A673 (cell line): ENCODE measurements around the gene SPIN1. TPM values are rescaled to one million over a fixed set of nuclear protein-coding genes. Genes with fewer than 3 reads are reported as not detected.

Experiments used
- BruUV-seq: library from RNA; stranded (reverse); fragments of 400-500 nt; replicated peaks from 2 replicates; lab custom pipeline; 2021; lab: Mats Ljungman, UMichigan
- CTCF ChIA-PET: fragments of 300-600 bp; sonication (Branson Sonifier 250); formaldehyde crosslinking; loops from one replicate; lab custom pipeline; 2022; ENCODE audit warnings: antibody characterized with exemption; lab: Charles Lee
- POLR2A ChIA-PET: fragments of 300-600 bp; sonication (Branson Sonifier 250); formaldehyde crosslinking; loops from one replicate; lab custom pipeline; 2022; ENCODE audit warnings: antibody characterized with exemption; ENCODE audit not compliant: low non-redundant PET; lab: Charles Lee
- DNase-seq: peaks from one replicate; pipeline ENCODE4 v3.0.0-alpha.2; 2015; ENCODE audit warnings: low spot score
- H3K27ac ChIP-seq: fragments of 200-600 bp; sonication (generic); 2 replicates; pipeline ENCODE4 v1.5.1; 2016; ENCODE audit warnings: mixed run types, low read depth, mild to moderate bottlenecking, mixed read lengths, antibody characterized with exemption, low read length; ENCODE audit not compliant: poor library complexity, severe bottlenecking
- H3K27me3 ChIP-seq: fragments of 200-600 bp; sonication (generic); replicated peaks from 2 replicates; pipeline ENCODE4 v1.6.1; 2017; ENCODE audit warnings: mixed run types, low read depth, mild to moderate bottlenecking, mixed read lengths, antibody characterized with exemption, low read length; ENCODE audit not compliant: insufficient read depth, poor library complexity
- H3K36me3 ChIP-seq: fragments of 200-600 bp; sonication (generic); 2 replicates; pipeline ENCODE4 v1.6.1; 2016; ENCODE audit warnings: mixed run types, mild to moderate bottlenecking, mixed read lengths, antibody characterized with exemption, low read length; ENCODE audit not compliant: insufficient read depth, poor library complexity, severe bottlenecking
- H3K4me1 ChIP-seq: fragments of 200-600 bp; sonication (generic); 2 replicates; pipeline ENCODE4 v1.6.1; 2017; ENCODE audit warnings: mixed run types, mild to moderate bottlenecking, mixed read lengths, antibody characterized with exemption, low read length; ENCODE audit not compliant: insufficient read depth, poor library complexity, severe bottlenecking
- H3K4me3 ChIP-seq: fragments of 200-600 bp; sonication (generic); 2 replicates; pipeline ENCODE4 v1.5.1; 2016; ENCODE audit warnings: low read depth, mixed run types, mild to moderate bottlenecking, mixed read lengths, low read length; ENCODE audit not compliant: poor library complexity, severe bottlenecking
- H3K9me3 ChIP-seq: fragments of 200-600 bp; sonication (generic); 2 replicates; pipeline ENCODE4 v1.6.1; 2016; ENCODE audit warnings: mixed run types, low read depth, mild to moderate bottlenecking, mixed read lengths, antibody characterized with exemption, low read length; ENCODE audit not compliant: poor library complexity, severe bottlenecking
- EZH2 ChIP-seq: fragments of 200-600 bp; sonication (generic); IDR thresholded peaks from 2 replicates; pipeline ENCODE4 v1.6.1; 2017; ENCODE audit warnings: borderline replicate concordance, low read depth, mild to moderate bottlenecking, mixed read lengths, antibody characterized with exemption, low read length; ENCODE audit not compliant: poor library complexity, severe bottlenecking
- intact Hi-C: fragments of 100-400 bp; cut with micrococcal nuclease; formaldehyde crosslinking; loops from one replicate; pipeline ENCODE4 v1.10.0; 2022; ENCODE audit not compliant: unreplicated experiment
- total RNA-seq: library from RNA; stranded (reverse); gene quantifications from 2 replicates; pipeline ENCODE4 v1.2.3, GENCODE V29; 2021
- TF ChIP-seq, protein P1 (sequence below): fragments of 300-800, 200-600 bp; sonication (generic); conservative IDR thresholded peaks from 2 replicates; pipeline ENCODE4 v1.5.1; 2017; ENCODE audit warnings: low read depth, mild to moderate bottlenecking, antibody characterized with exemption, low read length, moderate library complexity, mixed read lengths

The SPIN1 gene
- total RNA-seq, 1 experiment from 2014 or later: 157 TPM

DNA sequence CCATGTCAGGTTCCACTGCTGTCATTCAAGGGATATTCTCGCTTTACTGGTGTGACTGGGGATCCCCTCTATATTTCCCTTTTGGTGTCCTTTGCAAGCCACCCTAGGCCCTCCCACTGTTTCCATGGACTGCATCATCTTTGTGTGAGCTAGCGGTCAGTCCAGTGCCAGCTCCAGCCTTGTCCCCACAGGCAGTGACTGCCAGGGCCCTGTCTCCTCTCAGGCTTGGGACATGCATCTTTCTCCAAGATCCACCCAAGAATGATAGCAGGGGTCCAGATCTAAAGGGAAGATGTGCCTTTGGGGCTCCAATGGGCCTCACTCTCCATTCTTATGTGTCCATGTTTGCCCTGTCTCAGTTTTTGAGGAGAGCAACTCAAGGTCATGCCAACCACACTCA, 109.0 kb downstream of the SPIN1 start:
- H3K27ac ChIP-seq: no peak overlapping the region
- CTCF ChIA-PET: no interaction called here
- no peaks in the 10 kb centered on the region for H3K9me3 ChIP-seq
- no peaks in the 10 kb centered on the region for H3K36me3 ChIP-seq
- no peak for DNase-seq
- BruUV-seq: no TSS peak
- H3K4me1 ChIP-seq: peaks cover 7% of the 10 kb centered on the region
- intact Hi-C loops: loop anchor here (10.0 kb wide), 1 partner anchor 78 kb away; no protein-coding TSS in a partner anchor
- H3K4me3 ChIP-seq: no peak overlapping the region
- no peak for TF ChIP-seq EZH2
- TF ChIP-seq, protein P1, sequence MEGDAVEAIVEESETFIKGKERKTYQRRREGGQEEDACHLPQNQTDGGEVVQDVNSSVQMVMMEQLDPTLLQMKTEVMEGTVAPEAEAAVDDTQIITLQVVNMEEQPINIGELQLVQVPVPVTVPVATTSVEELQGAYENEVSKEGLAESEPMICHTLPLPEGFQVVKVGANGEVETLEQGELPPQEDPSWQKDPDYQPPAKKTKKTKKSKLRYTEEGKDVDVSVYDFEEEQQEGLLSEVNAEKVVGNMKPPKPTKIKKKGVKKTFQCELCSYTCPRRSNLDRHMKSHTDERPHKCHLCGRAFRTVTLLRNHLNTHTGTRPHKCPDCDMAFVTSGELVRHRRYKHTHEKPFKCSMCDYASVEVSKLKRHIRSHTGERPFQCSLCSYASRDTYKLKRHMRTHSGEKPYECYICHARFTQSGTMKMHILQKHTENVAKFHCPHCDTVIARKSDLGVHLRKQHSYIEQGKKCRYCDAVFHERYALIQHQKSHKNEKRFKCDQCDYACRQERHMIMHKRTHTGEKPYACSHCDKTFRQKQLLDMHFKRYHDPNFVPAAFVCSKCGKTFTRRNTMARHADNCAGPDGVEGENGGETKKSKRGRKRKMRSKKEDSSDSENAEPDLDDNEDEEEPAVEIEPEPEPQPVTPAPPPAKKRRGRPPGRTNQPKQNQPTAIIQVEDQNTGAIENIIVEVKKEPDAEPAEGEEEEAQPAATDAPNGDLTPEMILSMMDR: no peak
- POLR2A ChIA-PET: no interaction called here
- H3K27me3 ChIP-seq: no peaks in the 10 kb centered on the region

- Histone ChIP-seq H3K4me3 (no peak overlapping the region), H3K36me3 (no peaks in the 10 kb centered on the region), H3K27ac (no peak overlapping the region), H3K27me3 (no peaks in the 10 kb centered on the region), H3K4me1 (peaks cover 6% of the 10 kb centered on the region), H3K9me3 (no peaks in the 10 kb centered on the region)
- ChIA-PET CTCF (no interaction called here), POLR2A (interaction anchor here (0.7 kb wide), 3 partner anchors 72 to 566 kb away, joined by 3 to 8 read pairs (median 5); no protein-coding TSS in a partner anchor)
- DNase-seq: no peak
- TF ChIP-seq, protein P1: no peak
- no peak for TF ChIP-seq EZH2
- BruUV-seq: no TSS peak
- intact Hi-C loops: loop anchor here (10.0 kb wide), 1 partner anchor 76 kb away; no protein-coding TSS in a partner anchor
Measured at GRCh38 chr9:88498880-88499279, 110.6 kb downstream of the SPIN1 start.

GRCh38 chr9:88501086-88501485, 112.8 kb downstream of the SPIN1 start:
- POLR2A ChIA-PET: no interaction called here
- Histone ChIP-seq H3K36me3 (no peaks in the 10 kb centered on the region), H3K9me3 (no peaks in the 10 kb centered on the region), H3K4me3 (no peak overlapping the region), H3K27ac (no peak overlapping the region), H3K27me3 (no peaks in the 10 kb centered on the region), H3K4me1 (no peaks in the 10 kb centered on the region)
- DNase-seq: no peak
- intact Hi-C loops: no loop called here
- TF ChIP-seq, protein P1: no peak
- TF ChIP-seq EZH2: no peak
- CTCF ChIA-PET: no interaction called here
- no TSS peak for BruUV-seq
